Stomach (tissue), 4 donors: ENCODE measurements around the gene SF1.

ENCODE experiments used
- CTCF ChIP-seq, 7 experiments: fragments of 450-650 bp in 4 of 7; fragments of 200-600 bp in 3 of 7; sonication (generic) in 3 of 7; IDR thresholded peaks; one replicate each; pipeline ENCODE4 v1.5.1; 2016 to 2019; ENCODE audit warnings: antibody characterized with exemption in 7 of 7, control low read depth in 2 of 7, mild to moderate bottlenecking in 1 of 7
- EP300 ChIP-seq: sonication (generic); formaldehyde crosslinking; IDR thresholded peaks from one replicate; pipeline ENCODE4 v1.6.1; 2017; ENCODE audit warnings: antibody characterized with exemption
- POLR2A ChIP-seq, 4 donors: fragments of 450-650 bp; IDR thresholded peaks; one replicate each; pipeline ENCODE4 v1.6.1; 2016; ENCODE audit warnings: antibody characterized with exemption in 4 of 4, control low read depth in 2 of 4, mild to moderate bottlenecking in 1 of 4, moderate library complexity in 1 of 4

GRCh38 chr11:64791781-64792291, 13.5 kb upstream of the SF1 start:
- no peak for TF ChIP-seq CTCF (IDR thresholded peaks at IDR 0.05)
- no peak for TF ChIP-seq POLR2A (IDR thresholded peaks at IDR 0.05)
- no peak for TF ChIP-seq EP300
